Calu3 (cell line): ENCODE results near the gene CLK2. TPM values are rescaled to one million over a fixed set of nuclear protein-coding genes. Genes with fewer than 3 reads are reported as not detected.
A peak's percentile ranks its signal among the peaks of the same experiment; 100 is the strongest.

Source experiments
- Bru-seq: library from RNA; stranded (reverse); fragments of 400-500 nt; gene quantifications from one replicate; lab custom pipeline; 2021; lab: Mats Ljungman, UMichigan
- BruChase-seq, 2 experiments: library from RNA; stranded (reverse); fragments of 400-500 nt; gene quantifications; one replicate each; lab custom pipeline; 2021; lab: Mats Ljungman, UMichigan
- BruUV-seq: library from RNA; stranded (reverse); fragments of 400-500 nt; replicated peaks from 2 replicates; lab custom pipeline; 2021; lab: Mats Ljungman, UMichigan
- CTCF ChIA-PET: fragments of 300-600 bp; sonication (Branson Sonifier 250); formaldehyde crosslinking; loops from one replicate; lab custom pipeline; 2022; ENCODE audit warnings: antibody characterized with exemption; lab: Charles Lee
- DNase-seq: peaks from one replicate; pipeline ENCODE4 v3.0.0; 2022
- H3K27ac Mint-ChIP-seq: one replicate; pipeline ENCODE4 v1.8.0; 2022; ENCODE audit warnings: mixed read lengths; ENCODE audit not compliant: unreplicated experiment
- H3K27me3 Mint-ChIP-seq: one replicate; pipeline ENCODE4 v1.8.0; 2022; ENCODE audit warnings: mixed read lengths; ENCODE audit not compliant: unreplicated experiment
- H3K36me3 Mint-ChIP-seq: one replicate; pipeline ENCODE4 v1.8.0; 2022; ENCODE audit warnings: mild to moderate bottlenecking, moderate library complexity, mixed read lengths; ENCODE audit not compliant: insufficient read depth, unreplicated experiment
- H3K4me1 Mint-ChIP-seq: one replicate; pipeline ENCODE4 v1.8.0; 2022; ENCODE audit warnings: mild to moderate bottlenecking, low read depth, mixed read lengths; ENCODE audit not compliant: unreplicated experiment
- H3K4me3 Mint-ChIP-seq: one replicate; pipeline ENCODE4 v1.8.0; 2022; ENCODE audit warnings: mild to moderate bottlenecking, low read depth, moderate library complexity, mixed read lengths; ENCODE audit not compliant: unreplicated experiment
- H3K9me3 Mint-ChIP-seq: one replicate; pipeline ENCODE4 v1.8.0; 2022; ENCODE audit warnings: low read depth, mixed read lengths; ENCODE audit not compliant: unreplicated experiment
- CTCF ChIP-seq: fragments of 200-600 bp; IDR thresholded peaks from one replicate; pipeline ENCODE4 v1.8.0; 2022; ENCODE audit warnings: antibody characterized with exemption; ENCODE audit not compliant: unreplicated experiment
- intact Hi-C: fragments of 100-400 bp; cut with micrococcal nuclease; formaldehyde crosslinking; loops from one replicate; pipeline ENCODE4 v1.10.0; 2022; ENCODE audit not compliant: unreplicated experiment
- long read RNA-seq: library from polyadenylated mRNA; stranded (forward); transcript quantifications from one replicate; pipeline ENCODE4 v2.0.0, GENCODE V29; 2022
- total RNA-seq: library from RNA; stranded (reverse); gene quantifications from 2 replicates; pipeline ENCODE4 v1.2.3, GENCODE V29; 2022

The CLK2 gene
- total RNA-seq (78.5 and 79.4 TPM in 2 replicates), Bru-seq, nascent RNA (percentile 91 among the genes with signal in this experiment), BruChase-seq, experiment 1, labeled RNA remaining after a 6-hour chase (percentile 90 among the genes with signal in this experiment), BruChase-seq, experiment 2, labeled RNA remaining after a 2-hour chase (percentile 94 among the genes with signal in this experiment)
- long read RNA-seq, transcript CLK2-203 (13 exons, 2,166 nt) = major isoform, 5 of 27 reads
- long read RNA-seq, partial matches to known transcripts = 4 of 27 reads
- long read RNA-seq, other reads (novel, unspliced or antisense) = 14 of 27 reads

DNA sequence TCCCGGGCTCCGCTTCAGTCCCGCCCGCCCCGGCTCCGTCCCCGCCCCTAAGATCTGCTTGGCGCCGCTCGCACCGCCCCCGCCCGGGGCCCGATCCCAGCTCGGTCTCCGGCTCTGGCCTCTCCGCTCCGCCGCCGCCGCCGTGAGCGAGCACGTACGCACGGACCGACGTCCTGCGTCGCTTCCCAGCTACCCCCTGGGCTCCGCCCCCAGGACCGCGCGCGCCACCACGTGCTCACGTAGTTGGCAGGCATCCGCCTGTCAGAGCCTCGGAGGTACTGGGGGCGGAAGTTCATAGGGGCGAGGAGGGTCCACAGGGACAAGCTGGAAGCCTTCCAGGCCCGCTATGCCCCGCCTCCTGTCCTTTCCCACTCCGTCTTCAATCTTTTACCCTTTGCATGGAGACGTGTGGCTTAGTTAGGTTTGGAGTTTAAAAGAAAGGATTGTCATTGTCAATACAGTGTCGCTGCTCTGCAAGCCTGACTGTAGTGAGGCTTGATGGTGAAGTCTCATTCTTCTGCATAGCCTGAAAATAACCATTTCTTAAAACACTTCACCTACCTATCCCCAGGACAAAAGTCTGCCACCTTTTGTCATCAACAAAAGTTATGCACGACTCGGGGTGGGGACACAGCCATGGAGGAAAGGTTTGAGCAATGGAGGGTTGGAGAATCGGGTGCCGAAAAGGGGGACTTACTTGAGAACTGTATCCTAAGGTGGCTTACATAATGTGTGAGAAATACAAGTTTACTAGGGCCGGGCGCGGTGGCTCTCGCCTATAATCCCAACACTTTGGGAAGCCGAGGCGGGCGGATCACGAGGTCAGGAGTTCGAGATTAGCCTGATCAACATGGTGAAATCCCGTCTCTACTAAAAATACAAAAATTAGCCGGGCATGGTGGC lies at the start of gene CLK2:
CLK2 (minus strand) TSS at position 162 of the 903 bp plus-strand sequence. CDS start 2,527 bp downstream, outside the sequence.
- no TSS peak for BruUV-seq
- Mint-ChIP-seq H3K9me3 (no peaks in the 10 kb centered on the region), H3K27ac (peak within 1 kb of the TSS; percentile 55), H3K4me3 (peak within 1 kb of the TSS; percentile 86), H3K27me3 (no peaks in the 10 kb centered on the region), H3K36me3 (peaks cover 70% of the 10 kb centered on the region), H3K4me1 (peaks cover 22% of the 10 kb centered on the region)
- intact Hi-C loops = no loop called here
- CTCF ChIA-PET = interaction anchor here (0.5 to 1.6 kb wide), 10 partner anchors 14 to 559 kb away, joined by 3 to 11 read pairs (median 5); partner anchors contain the start of genes FDPS and KRTCAP2
- peak; percentile 99 for DNase-seq
- TF ChIP-seq CTCF = no peak

DNA sequence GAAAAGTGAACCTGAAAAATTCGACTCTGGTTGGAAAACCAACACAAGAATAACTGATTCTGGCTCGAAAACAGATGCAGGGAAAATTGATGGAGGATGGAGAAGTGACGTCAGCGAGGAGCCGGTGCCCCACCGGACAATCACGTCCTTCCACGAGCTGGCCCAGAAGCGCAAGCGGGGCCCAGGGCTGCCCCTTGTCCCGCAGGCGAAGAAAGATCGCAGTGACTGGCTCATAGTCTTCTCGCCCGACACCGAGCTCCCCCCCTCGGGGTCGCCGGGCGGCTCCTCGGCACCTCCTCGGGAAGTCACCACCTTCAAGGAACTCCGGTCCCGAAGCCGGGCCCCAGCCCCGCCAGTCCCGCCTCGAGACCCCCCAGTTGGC lies 49.3 kb upstream of the CLK2 start:
- Mint-ChIP-seq H3K27ac (peak overlapping the region; percentile 61), H3K27me3 (no peaks in the 10 kb centered on the region), H3K4me3 (peak overlapping the region; percentile 90), H3K36me3 (peaks cover 96% of the 10 kb centered on the region), H3K9me3 (no peaks in the 10 kb centered on the region), H3K4me1 (peaks cover 46% of the 10 kb centered on the region)
- BruUV-seq = TSS peak; percentile 7
- no peak for DNase-seq
- TF ChIP-seq CTCF = no peak
- CTCF ChIA-PET = interaction anchor here (0.7 to 3.4 kb wide), 8 partner anchors 9 to 116 kb away, joined by 3 to 44 read pairs (median 8); partner anchors contain the start of genes FDPS and HCN3
- intact Hi-C loops = loop anchor here (2.0 kb wide), 1 partner anchor 44 kb away; no protein-coding TSS in a partner anchor

- intact Hi-C loops = loop anchor here (2.0 kb wide), 1 partner anchor 43 kb away; no protein-coding TSS in a partner anchor
- H3K4me3 Mint-ChIP-seq = peak overlapping the region; percentile 90
- peaks cover 46% of the 10 kb centered on the region for H3K4me1 Mint-ChIP-seq
- CTCF ChIA-PET = interaction anchor here (0.7 to 3.4 kb wide), 5 partner anchors 10 to 71 kb away, joined by 3 to 44 read pairs (median 9); partner anchors contain the start of genes FDPS and HCN3
- H3K27me3 Mint-ChIP-seq = no peaks in the 10 kb centered on the region
- DNase-seq = no peak
- H3K27ac Mint-ChIP-seq = peak overlapping the region; percentile 61
- no peaks in the 10 kb centered on the region for H3K9me3 Mint-ChIP-seq
- peaks cover 96% of the 10 kb centered on the region for H3K36me3 Mint-ChIP-seq
- TF ChIP-seq CTCF = no peak
- no TSS peak for BruUV-seq
Observed at GRCh38 chr1:155321639-155322503, 48.6 kb upstream of the CLK2 start.
